Cardiac fibroblast (primary cell): ENCODE data around the gene CPNE5.

Source experiments
- DNase-seq, 2 donors: peaks; one replicate each; pipeline versions ENCODE4 v3.0.0 to v3.0.0-alpha.2; 2010; ENCODE audit warnings: low read depth in 2 of 2
- H3K4me3 ChIP-seq, 2 donors: replicated peaks in 1 of 2; 1 replicate in 1 of 2; 2 replicates in 1 of 2; pipeline ENCODE4 v1.5.1; 2011; ENCODE audit warnings: low read depth in 2 of 2, low read length in 2 of 2, mild to moderate bottlenecking in 2 of 2, moderate library complexity in 1 of 2
- TF ChIP-seq, protein P1 (sequence below): IDR thresholded peaks from one replicate; pipeline ENCODE4 v1.5.1; 2011; ENCODE audit warnings: low read depth, mild to moderate bottlenecking, low read length, inconsistent platforms

CPNE5 gene

DNA sequence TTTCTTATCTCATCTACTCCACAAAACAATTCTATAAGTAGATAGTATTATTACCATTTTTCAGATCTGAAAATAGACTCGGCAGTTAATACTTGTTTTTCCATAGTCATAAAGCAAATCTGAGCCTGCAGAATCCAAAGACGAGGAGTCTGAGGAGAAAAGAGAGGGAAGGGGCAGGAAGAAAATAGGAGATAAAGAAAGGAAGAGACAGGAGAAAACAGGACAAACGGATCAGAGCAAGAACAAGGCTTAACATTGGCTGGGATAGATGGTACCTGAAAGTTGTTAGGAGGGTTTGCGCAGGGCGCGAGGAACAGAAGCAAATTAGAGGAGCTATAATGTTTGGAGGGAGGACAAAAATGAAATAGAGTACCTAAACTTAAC lies 36.0 kb upstream of the CPNE5 start:
- peak overlapping the region; percentile 83 to 93 for H3K4me3 ChIP-seq
- DNase-seq, result no peak
- TF ChIP-seq, protein P1, sequence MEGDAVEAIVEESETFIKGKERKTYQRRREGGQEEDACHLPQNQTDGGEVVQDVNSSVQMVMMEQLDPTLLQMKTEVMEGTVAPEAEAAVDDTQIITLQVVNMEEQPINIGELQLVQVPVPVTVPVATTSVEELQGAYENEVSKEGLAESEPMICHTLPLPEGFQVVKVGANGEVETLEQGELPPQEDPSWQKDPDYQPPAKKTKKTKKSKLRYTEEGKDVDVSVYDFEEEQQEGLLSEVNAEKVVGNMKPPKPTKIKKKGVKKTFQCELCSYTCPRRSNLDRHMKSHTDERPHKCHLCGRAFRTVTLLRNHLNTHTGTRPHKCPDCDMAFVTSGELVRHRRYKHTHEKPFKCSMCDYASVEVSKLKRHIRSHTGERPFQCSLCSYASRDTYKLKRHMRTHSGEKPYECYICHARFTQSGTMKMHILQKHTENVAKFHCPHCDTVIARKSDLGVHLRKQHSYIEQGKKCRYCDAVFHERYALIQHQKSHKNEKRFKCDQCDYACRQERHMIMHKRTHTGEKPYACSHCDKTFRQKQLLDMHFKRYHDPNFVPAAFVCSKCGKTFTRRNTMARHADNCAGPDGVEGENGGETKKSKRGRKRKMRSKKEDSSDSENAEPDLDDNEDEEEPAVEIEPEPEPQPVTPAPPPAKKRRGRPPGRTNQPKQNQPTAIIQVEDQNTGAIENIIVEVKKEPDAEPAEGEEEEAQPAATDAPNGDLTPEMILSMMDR, result no peak

- TF ChIP-seq, protein P1, result no peak
- DNase-seq, result peak; percentile 92 to 96
- peak within 1 kb of the TSS; percentile 83 to 93 for H3K4me3 ChIP-seq
Observed at GRCh38 chr6:36874443-36875249, 35.4 kb upstream of the CPNE5 start, which contains the start of gene PPIL1. Gene PPIL1 (minus strand): TSS chr6:36874803. CDS start chr6:36874772, 31 bp downstream.

GRCh38 chr6:36873612-36874442 lies 34.6 kb upstream of the CPNE5 start:
- peak; percentile 38 to 43 for DNase-seq
- TF ChIP-seq, protein P1, result no peak
- H3K4me3 ChIP-seq, result peak overlapping the region; percentile 83 to 93

- DNase-seq, result no peak
- TF ChIP-seq, protein P1, result no peak
- H3K4me3 ChIP-seq, result no peak overlapping the region
Observed at GRCh38 chr6:36873115-36873514, 33.9 kb upstream of the CPNE5 start.

DNA sequence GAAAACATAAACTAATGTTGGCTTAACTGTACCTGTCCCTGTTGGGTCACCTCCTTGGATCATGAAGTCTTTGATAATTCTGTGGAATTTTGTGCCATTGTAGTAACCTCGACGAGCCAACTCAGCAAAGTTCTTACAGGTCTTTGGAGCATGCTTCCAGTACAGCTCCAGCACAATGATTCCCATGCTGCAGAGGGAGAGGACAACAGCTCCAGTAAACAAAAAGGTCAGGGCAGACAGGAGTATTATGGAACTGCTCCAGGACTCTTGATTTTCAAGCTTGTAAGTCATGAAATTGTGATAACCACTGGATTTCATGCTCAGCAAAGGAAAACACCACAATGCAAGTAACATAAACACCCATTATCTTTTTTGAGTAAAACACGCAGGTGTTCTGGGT lies 32.4 kb upstream of the CPNE5 start:
- H3K4me3 ChIP-seq, result no peak overlapping the region
- DNase-seq, result no peak
- TF ChIP-seq, protein P1, result no peak

GRCh38 chr6:36867471-36868224 lies 28.4 kb upstream of the CPNE5 start:
- H3K4me3 ChIP-seq, result no peak overlapping the region
- TF ChIP-seq, protein P1, result no peak
- DNase-seq, result peak in 1 of 2 donors; percentile 17
